ENCODE data around the gene AMBRA1. TPM values are rescaled to one million over a fixed set of nuclear protein-coding genes. Genes with fewer than 3 reads are reported as not detected.

AMBRA1 gene
- total RNA-seq, 1 donor from 2014 or later = 36.9 TPM

- no peak for DNase-seq (ENCODE audit: low spot score)
- no peaks in the 10 kb centered on the region for H3K27me3 Mint-ChIP-seq (ENCODE audit: unreplicated experiment)
- H3K36me3 Mint-ChIP-seq (ENCODE audit: low read depth, unreplicated experiment) = peaks cover 3% of the 10 kb centered on the region
- TF ChIP-seq, protein P1, sequence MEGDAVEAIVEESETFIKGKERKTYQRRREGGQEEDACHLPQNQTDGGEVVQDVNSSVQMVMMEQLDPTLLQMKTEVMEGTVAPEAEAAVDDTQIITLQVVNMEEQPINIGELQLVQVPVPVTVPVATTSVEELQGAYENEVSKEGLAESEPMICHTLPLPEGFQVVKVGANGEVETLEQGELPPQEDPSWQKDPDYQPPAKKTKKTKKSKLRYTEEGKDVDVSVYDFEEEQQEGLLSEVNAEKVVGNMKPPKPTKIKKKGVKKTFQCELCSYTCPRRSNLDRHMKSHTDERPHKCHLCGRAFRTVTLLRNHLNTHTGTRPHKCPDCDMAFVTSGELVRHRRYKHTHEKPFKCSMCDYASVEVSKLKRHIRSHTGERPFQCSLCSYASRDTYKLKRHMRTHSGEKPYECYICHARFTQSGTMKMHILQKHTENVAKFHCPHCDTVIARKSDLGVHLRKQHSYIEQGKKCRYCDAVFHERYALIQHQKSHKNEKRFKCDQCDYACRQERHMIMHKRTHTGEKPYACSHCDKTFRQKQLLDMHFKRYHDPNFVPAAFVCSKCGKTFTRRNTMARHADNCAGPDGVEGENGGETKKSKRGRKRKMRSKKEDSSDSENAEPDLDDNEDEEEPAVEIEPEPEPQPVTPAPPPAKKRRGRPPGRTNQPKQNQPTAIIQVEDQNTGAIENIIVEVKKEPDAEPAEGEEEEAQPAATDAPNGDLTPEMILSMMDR (IDR thresholded peaks at IDR 0.05; ENCODE audit: unreplicated experiment) = no peak
- no peak overlapping the region for H3K4me3 Mint-ChIP-seq (ENCODE audit: unreplicated experiment)
- H3K9me3 Mint-ChIP-seq (ENCODE audit: unreplicated experiment) = no peaks in the 10 kb centered on the region
- H3K4me1 Mint-ChIP-seq (ENCODE audit: unreplicated experiment) = peaks cover 25% of the 10 kb centered on the region
- no peak overlapping the region for H3K27ac Mint-ChIP-seq (ENCODE audit: unreplicated experiment)
These were observed 156.6 kb downstream of the AMBRA1 start for GRCh38 chr11:46437122-46437689.

DNA sequence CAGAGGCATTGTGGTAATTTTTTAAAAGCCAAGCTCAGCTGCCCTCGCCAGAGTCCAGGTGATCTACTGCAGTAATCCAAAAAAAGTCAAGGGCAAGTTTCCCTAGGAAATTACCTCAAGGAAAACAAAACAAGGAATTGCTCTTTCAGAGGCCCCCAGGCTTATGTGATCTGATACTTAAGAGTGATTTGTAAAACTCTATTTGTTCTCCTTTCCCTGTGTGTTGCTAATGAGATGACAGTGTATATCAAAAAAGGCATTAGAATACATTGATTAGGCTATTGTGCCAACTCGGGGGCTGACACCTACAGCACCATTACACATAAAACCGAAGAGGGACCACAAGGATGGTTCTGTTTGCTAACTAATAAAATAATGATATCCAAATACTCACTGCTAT lies 157.7 kb downstream of the AMBRA1 start:
- DNase-seq (ENCODE audit: low spot score) = no peak
- no peak overlapping the region for H3K27ac Mint-ChIP-seq (ENCODE audit: unreplicated experiment)
- H3K4me1 Mint-ChIP-seq (ENCODE audit: unreplicated experiment) = peaks cover 25% of the 10 kb centered on the region
- H3K36me3 Mint-ChIP-seq (ENCODE audit: low read depth, unreplicated experiment) = peaks cover 7% of the 10 kb centered on the region
- TF ChIP-seq, protein P1 (IDR thresholded peaks at IDR 0.05; ENCODE audit: unreplicated experiment) = no peak
- H3K27me3 Mint-ChIP-seq (ENCODE audit: unreplicated experiment) = no peaks in the 10 kb centered on the region
- H3K9me3 Mint-ChIP-seq (ENCODE audit: unreplicated experiment) = no peaks in the 10 kb centered on the region
- H3K4me3 Mint-ChIP-seq (ENCODE audit: unreplicated experiment) = no peak overlapping the region

DNA sequence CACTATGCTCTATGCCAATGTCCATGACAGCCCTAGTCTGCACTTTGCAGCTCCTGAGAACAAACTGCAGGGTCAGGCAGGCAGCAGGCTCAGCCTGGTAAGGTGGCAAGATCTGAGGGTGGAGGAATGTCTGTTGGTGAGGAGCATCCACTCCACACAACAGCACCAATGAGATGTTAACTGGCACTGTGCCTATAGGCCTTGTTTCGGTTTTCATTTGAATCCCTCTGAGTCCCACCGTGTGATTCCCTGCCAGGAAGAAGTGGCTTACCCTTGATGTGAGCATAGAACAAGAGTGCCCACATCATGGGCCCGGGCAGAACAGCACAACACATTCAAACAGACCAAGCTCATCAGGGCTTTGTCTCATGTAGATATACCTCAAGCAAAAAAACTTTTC lies 158.1 kb downstream of the AMBRA1 start:
- TF ChIP-seq, protein P1 (IDR thresholded peaks at IDR 0.05; ENCODE audit: unreplicated experiment) = no peak
- H3K4me3 Mint-ChIP-seq (ENCODE audit: unreplicated experiment) = no peak overlapping the region
- peaks cover 25% of the 10 kb centered on the region for H3K4me1 Mint-ChIP-seq (ENCODE audit: unreplicated experiment)

DNA sequence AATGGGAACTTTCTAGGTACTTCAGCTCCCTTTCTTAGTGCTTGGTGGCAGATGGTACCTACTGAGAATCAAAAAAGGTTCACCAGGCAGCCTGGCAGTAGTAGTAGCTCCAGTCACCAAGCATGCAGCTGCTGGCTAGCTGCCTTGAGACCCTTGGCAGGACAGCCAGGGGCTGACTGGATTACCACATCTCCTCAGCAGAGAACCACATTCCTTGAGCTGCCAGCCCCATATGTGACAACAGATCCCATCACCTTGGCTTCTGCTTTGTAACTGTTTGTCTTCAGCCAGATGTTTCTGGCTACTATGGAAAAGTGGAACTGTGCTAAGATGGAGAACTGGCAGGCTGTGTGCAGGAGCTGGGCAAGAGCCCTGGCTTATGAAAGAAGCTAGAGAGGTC lies 162.6 kb downstream of the AMBRA1 start:
- H3K9me3 Mint-ChIP-seq (ENCODE audit: unreplicated experiment) = no peaks in the 10 kb centered on the region
- H3K27me3 Mint-ChIP-seq (ENCODE audit: unreplicated experiment) = peaks cover 1% of the 10 kb centered on the region
- H3K4me1 Mint-ChIP-seq (ENCODE audit: unreplicated experiment) = peaks cover 7% of the 10 kb centered on the region
- no peak overlapping the region for H3K27ac Mint-ChIP-seq (ENCODE audit: unreplicated experiment)
- DNase-seq (ENCODE audit: low spot score) = no peak
- TF ChIP-seq, protein P1 (IDR thresholded peaks at IDR 0.05; ENCODE audit: unreplicated experiment) = no peak
- H3K4me3 Mint-ChIP-seq (ENCODE audit: unreplicated experiment) = no peak overlapping the region
- H3K36me3 Mint-ChIP-seq (ENCODE audit: low read depth, unreplicated experiment) = peaks cover 26% of the 10 kb centered on the region

More for the DNA sequence above, 158.1 kb downstream of the AMBRA1 start:
- Mint-ChIP-seq H3K27ac (ENCODE audit: unreplicated experiment) (no peak overlapping the region), H3K9me3 (ENCODE audit: unreplicated experiment) (no peaks in the 10 kb centered on the region), H3K36me3 (ENCODE audit: low read depth, unreplicated experiment) (peaks cover 4% of the 10 kb centered on the region), H3K27me3 (ENCODE audit: unreplicated experiment) (no peaks in the 10 kb centered on the region)
- DNase-seq (ENCODE audit: low spot score) = no peak

GRCh38 chr11:46429717-46430116 lies 164.1 kb downstream of the AMBRA1 start:
- H3K36me3 Mint-ChIP-seq (ENCODE audit: low read depth, unreplicated experiment) = peaks cover 26% of the 10 kb centered on the region
- peaks cover 3% of the 10 kb centered on the region for H3K27me3 Mint-ChIP-seq (ENCODE audit: unreplicated experiment)
- H3K9me3 Mint-ChIP-seq (ENCODE audit: unreplicated experiment) = no peaks in the 10 kb centered on the region
- TF ChIP-seq, protein P1 (IDR thresholded peaks at IDR 0.05; ENCODE audit: unreplicated experiment) = no peak
- H3K4me1 Mint-ChIP-seq (ENCODE audit: unreplicated experiment) = no peaks in the 10 kb centered on the region
- H3K27ac Mint-ChIP-seq (ENCODE audit: unreplicated experiment) = no peak overlapping the region
- no peak for DNase-seq (ENCODE audit: low spot score)
- H3K4me3 Mint-ChIP-seq (ENCODE audit: unreplicated experiment) = no peak overlapping the region
